A549 (cell line): ENCODE results near the gene RNF121. TPM values are rescaled to one million over a fixed set of nuclear protein-coding genes. Genes with fewer than 3 reads are reported as not detected.
A peak's percentile ranks its signal among the peaks of the same experiment; 100 is the strongest.

Source experiments
- ATAC-seq, 2 experiments: fragments of 200-7000 bp in 1 of 2; fragments of >200 bp in 1 of 2; cut with Nextera tagmentation in 1 of 2; cut with Tn5 transposase in 1 of 2; 3 replicates each; pipeline versions ENCODE4 v1.8.0 to v1.9.1; 2018 to 2020; ENCODE audit warnings: mild to moderate bottlenecking in 1 of 2, moderate library complexity in 1 of 2
- CTCF ChIA-PET: fragments of 300-600 bp; sonication (Branson Sonifier 250); formaldehyde crosslinking; extraction: SDS; loops from one replicate; lab custom pipeline; 2021; ENCODE audit warnings: antibody characterized with exemption, inconsistent platforms; lab: Yijun Ruan, JAX
- POLR2A ChIA-PET: fragments of 350-600 bp; formaldehyde crosslinking; extraction: SDS; loops from one replicate; lab custom pipeline; 2021; ENCODE audit warnings: antibody characterized with exemption, inconsistent platforms; lab: Yijun Ruan, JAX
- DNase-seq, 2 experiments: peaks; one replicate each; pipeline versions ENCODE4 v3.0.0 to v3.0.0-alpha.2; 2011 to 2016; ENCODE audit warnings: low read depth in 1 of 2, low spot score in 1 of 2
- FAIRE-seq: peaks from 2 replicates; lab custom pipeline; 2011; peaks lifted over from hg19 to GRCh38; lab: Jason Lieb, UNC
- H3K27ac ChIP-seq, 2 experiments: fragments of >200 bp; sonication (Bioruptor Twin); formaldehyde crosslinking; 3 replicates each; pipeline ENCODE4 v1.5.1; 2016 to 2017
- H3K4me1 ChIP-seq: fragments of >200 bp; sonication (Bioruptor Twin); formaldehyde crosslinking; 3 replicates; pipeline ENCODE4 v1.6.1; 2016
- H3K4me2 ChIP-seq: fragments of >200 bp; sonication (Bioruptor Twin); formaldehyde crosslinking; 3 replicates; pipeline ENCODE4 v1.6.1; 2016
- H3K4me3 ChIP-seq: fragments of >200 bp; sonication (Bioruptor Twin); formaldehyde crosslinking; 3 replicates; pipeline ENCODE4 v1.5.1; 2016
- H3K9me3 ChIP-seq: fragments of >200 bp; sonication (Bioruptor Twin); formaldehyde crosslinking; 3 replicates; pipeline ENCODE4 v1.6.1; 2016
- CEBPB ChIP-seq, 2 experiments: fragments of >200 bp in 1 of 2; sonication (Bioruptor Twin) in 1 of 2; formaldehyde crosslinking in 1 of 2; IDR thresholded peaks; 2 replicates each; pipeline ENCODE4 v1.6.1; 2012 to 2016
- CHD4 ChIP-seq: fragments of 200-600 bp; sonication (generic); IDR thresholded peaks from 2 replicates; pipeline ENCODE4 v1.6.1; 2016; ENCODE audit warnings: antibody characterized with exemption, mild to moderate bottlenecking, borderline replicate concordance
- ESRRA ChIP-seq: fragments of 150-350 bp; IDR thresholded peaks from 2 replicates; pipeline ENCODE4 v1.6.1; 2014; ENCODE audit warnings: mild to moderate bottlenecking, low read length, borderline replicate concordance
- GATA3 ChIP-seq: IDR thresholded peaks from 2 replicates; pipeline ENCODE4 v1.6.1; 2012; ENCODE audit warnings: borderline replicate concordance
- HEYL ChIP-seq: fragments of 250-450 bp; sonication (Bioruptor Pico); IDR thresholded peaks from 2 replicates; pipeline ENCODE4 v1.8.0; 2021; ENCODE audit warnings: mild to moderate bottlenecking, moderate library complexity
- NR3C1 ChIP-seq: fragments of >200 bp; sonication (Bioruptor Twin); formaldehyde crosslinking; IDR thresholded peaks from 3 replicates; pipeline ENCODE4 v1.6.1; 2017
- PHF8 ChIP-seq: fragments of 200-600 bp; sonication (generic); IDR thresholded peaks from 2 replicates; pipeline ENCODE4 v1.6.1; 2016; ENCODE audit warnings: low read depth, mild to moderate bottlenecking, antibody characterized with exemption, moderate library complexity, borderline replicate concordance
- POLR2A ChIP-seq: IDR thresholded peaks from 2 replicates; pipeline ENCODE4 v1.6.1; 2012; ENCODE audit warnings: mild to moderate bottlenecking, low read length
- POLR2AphosphoS2 ChIP-seq: conservative IDR thresholded peaks from 2 replicates; pipeline ENCODE4 v1.6.1; 2012; ENCODE audit warnings: low read length, improper control_type of control experiment, inconsistent platforms
- RCOR1 ChIP-seq: fragments of 150-350 bp; IDR thresholded peaks from 2 replicates; pipeline ENCODE4 v1.6.1; 2014; ENCODE audit warnings: antibody characterized with exemption, low read length, low read depth
- ZNF302 ChIP-seq: fragments of 250-450 bp; sonication (Bioruptor Pico); IDR thresholded peaks from 2 replicates; pipeline ENCODE4 v1.9.0; 2021; ENCODE audit warnings: inconsistent platforms, mild to moderate bottlenecking, moderate library complexity
- WGBS: methylation state at CpG from one replicate; pipeline ENCODE4 v1.1.6; 2017; ENCODE audit errors: missing lambda C conversion rate; 5-methylcytosine and 5-hydroxymethylcytosine counted together
- polyA plus RNA-seq, 4 experiments: library from polyadenylated mRNA; depleted of rRNA in 3 of 4; stranded (reverse); fragments of >200 nt; fragmentation: RNase III in 1 of 4; extraction: RNeasy Plus Mini Kit Qiagen cat#74134 plus additional on column Dnase treatment in 1 of 4; gene quantifications; 2 replicates in 3 of 4; 3 replicates in 1 of 4; pipeline ENCODE4 v1.2.3, GENCODE V29; 2011 to 2017
- TF ChIP-seq, protein P1 (sequence below): fragments of 250-450 bp; sonication (Bioruptor Pico); IDR thresholded peaks from 2 replicates; pipeline ENCODE4 v1.5.0; 2020; ENCODE audit warnings: low read depth, mild to moderate bottlenecking, moderate library complexity
- TF ChIP-seq, protein P2 (sequence below): fragments of 150-350 bp; IDR thresholded peaks from 2 replicates; pipeline ENCODE4 v1.6.1; 2014; ENCODE audit warnings: low read depth, mild to moderate bottlenecking, low read length
- TF ChIP-seq, protein P3 (sequence below): IDR thresholded peaks from 2 replicates; pipeline ENCODE4 v1.6.1; 2012

RNF121 gene
- polyA plus RNA-seq, 2 of the 4 experiments (the other 2 are of a cell fraction) = 79.0 to 102 TPM

DNA sequence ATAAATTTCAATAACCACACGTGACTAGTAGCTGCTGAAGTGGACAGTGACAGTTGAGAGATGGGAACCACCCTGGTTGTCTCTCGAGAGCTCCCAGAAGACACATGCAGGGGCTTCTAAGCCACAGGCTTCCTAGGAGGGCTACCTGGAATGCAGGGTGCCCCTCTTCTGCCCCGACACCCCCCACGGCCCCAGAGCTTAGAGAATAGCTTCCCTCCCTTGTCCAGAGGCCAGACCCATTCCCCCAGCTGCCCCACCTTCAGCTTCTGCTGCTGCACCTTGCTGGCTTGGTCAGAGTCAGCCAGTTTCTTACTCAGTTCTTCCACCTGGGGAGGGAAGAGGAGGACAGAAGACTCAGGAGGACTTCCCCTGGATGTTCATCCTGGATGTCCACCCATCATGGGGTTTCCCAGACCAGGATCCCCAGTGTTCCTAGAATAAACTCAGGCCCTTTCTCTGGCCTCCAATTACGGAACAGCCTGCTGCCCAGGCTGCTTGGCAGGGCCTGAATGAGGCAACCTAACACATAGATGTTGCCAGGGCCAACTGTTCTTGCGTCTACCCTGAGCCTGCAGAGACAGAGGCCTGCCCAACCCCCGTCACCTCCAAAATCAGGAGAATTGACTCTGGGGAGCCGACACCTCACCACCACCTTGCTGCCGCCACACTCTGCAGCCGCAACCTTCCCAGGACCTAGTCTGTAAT lies 81.8 kb downstream of the RNF121 start (continued):
- TF ChIP-seq, protein P1, sequence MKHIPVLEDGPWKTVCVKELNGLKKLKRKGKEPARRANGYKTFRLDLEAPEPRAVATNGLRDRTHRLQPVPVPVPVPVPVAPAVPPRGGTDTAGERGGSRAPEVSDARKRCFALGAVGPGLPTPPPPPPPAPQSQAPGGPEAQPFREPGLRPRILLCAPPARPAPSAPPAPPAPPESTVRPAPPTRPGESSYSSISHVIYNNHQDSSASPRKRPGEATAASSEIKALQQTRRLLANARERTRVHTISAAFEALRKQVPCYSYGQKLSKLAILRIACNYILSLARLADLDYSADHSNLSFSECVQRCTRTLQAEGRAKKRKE (CRISPR knock-in tag) = no peak
- TF ChIP-seq, all 56 proteins: peak for 0

DNA sequence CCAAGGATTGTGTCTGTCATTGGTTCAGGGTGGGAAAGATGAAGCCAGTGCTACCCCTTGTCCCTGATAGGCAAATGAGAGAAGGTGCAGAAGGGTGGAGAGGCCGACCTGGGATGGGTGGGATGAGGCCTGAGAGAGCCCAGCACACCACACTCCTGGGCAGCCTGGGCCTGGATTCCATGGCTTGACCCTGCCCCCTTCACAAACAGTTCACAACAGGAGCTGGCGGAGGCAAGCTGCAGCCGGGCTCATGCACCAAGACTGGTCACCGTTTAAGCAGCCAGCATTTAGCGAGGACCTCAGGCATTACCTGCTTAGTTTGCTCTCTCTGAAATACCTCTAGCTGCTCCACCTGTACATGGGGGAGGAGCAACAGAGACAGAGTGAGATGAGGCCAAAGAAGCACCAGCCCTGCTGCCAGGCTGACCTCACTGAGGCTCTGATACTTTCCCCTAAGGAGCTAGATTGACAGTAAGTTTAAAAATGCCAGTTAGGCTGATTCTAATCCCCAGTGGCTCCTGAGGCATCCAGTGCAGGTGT lies 83.3 kb downstream of the RNF121 start:
- ATAC-seq (peak in 1 of 2 experiments; percentile 1; a peak in 1 of 6 replicates), DNase-seq (no peak), FAIRE-seq (no peak)
- Histone ChIP-seq H3K4me2 (no peak overlapping the region), H3K9me3 (no peaks in the 10 kb centered on the region), H3K27ac (peak overlapping the region in 1 of 2 experiments; percentile 33; a peak in 1 of 6 replicates), H3K4me1 (peaks cover 30% of the 10 kb centered on the region), H3K4me3 (no peak overlapping the region)
- ChIA-PET CTCF (interaction anchor here (1.0 to 15.5 kb wide), 9 partner anchors 12 to 419 kb away, joined by 3 to 354 read pairs (median 5); partner anchors contain the start of genes IL18BP and LAMTOR1), POLR2A (no interaction called here)
- TF ChIP-seq ZNF302 (CRISPR knock-in tag) (no peak), HEYL (CRISPR knock-in tag) (no peak), NR3C1 (no peak), ESRRA (no peak), POLR2A (no peak), GATA3 (no peak), RCOR1 (no peak), CEBPB (IDR thresholded peaks at IDR 0.05) (no peak), POLR2AphosphoS2 (no peak), PHF8 (no peak)
- TF ChIP-seq, protein P2, sequence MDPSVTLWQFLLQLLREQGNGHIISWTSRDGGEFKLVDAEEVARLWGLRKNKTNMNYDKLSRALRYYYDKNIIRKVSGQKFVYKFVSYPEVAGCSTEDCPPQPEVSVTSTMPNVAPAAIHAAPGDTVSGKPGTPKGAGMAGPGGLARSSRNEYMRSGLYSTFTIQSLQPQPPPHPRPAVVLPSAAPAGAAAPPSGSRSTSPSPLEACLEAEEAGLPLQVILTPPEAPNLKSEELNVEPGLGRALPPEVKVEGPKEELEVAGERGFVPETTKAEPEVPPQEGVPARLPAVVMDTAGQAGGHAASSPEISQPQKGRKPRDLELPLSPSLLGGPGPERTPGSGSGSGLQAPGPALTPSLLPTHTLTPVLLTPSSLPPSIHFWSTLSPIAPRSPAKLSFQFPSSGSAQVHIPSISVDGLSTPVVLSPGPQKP = no peak
- 62% methylated on average over 4 of the region's 5 CpGs for WGBS

DNA sequence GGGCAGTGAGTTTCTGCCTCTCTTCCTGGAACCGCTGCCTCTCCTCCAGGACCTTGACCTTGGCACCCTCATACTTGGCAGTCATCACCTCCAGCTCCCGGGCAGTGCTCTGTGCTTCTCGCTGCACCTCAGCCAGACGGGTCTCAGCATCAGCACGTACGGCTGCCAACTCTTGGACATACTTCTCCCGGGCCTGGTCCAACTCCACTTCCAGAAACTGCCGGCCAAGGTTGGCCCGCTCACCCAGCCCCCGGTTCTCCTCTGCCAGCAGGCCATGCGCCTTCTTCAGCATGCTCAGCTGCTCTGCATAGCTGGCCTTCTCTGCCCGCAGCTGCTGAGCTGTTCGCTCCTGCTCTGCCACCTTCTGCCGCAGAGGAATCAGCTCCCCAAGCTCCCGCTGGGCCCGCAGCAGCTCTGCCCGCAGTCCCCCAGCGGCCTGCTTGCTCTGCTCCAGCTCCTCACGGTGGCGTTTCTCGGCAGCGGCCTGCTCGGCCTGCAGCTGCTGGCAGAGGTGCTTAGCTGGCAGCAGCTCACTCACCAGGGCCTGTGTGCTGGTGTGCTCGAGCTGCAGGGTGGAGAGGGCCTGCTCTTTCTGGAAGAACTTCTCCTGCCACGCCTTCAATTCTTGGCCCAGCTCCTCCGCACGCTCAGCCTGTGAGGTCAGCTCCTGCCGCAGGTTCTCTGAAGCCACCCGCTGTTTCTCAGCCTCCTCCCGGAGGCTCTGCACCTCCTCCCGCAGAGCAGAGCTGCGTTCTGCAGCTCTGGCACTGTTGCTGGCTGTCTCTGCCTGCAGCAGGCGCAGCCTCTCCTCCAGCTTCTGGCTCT lies 84.3 kb downstream of the RNF121 start:
- no peak overlapping the region for H3K4me3 ChIP-seq
- peak in 1 of 2 experiments; percentile 39; a peak in 4 of 6 replicates for ATAC-seq
- TF ChIP-seq CHD4 = no peak
- TF ChIP-seq, protein P3, sequence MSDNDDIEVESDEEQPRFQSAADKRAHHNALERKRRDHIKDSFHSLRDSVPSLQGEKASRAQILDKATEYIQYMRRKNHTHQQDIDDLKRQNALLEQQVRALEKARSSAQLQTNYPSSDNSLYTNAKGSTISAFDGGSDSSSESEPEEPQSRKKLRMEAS = 0 out of 2 replicates have a peak, but pooled peaks have one; percentile 13
- peak in 1 of 2 experiments; percentile 59 for DNase-seq
- peaks cover 30% of the 10 kb centered on the region for H3K4me1 ChIP-seq
- H3K27ac ChIP-seq = peak overlapping the region; percentile 41 to 68; a peak in 4 of 6 replicates
- CTCF ChIA-PET = interaction anchor here (0.8 to 15.5 kb wide), 15 partner anchors 9 to 418 kb away, joined by 3 to 354 read pairs (median 3); partner anchors contain the start of genes IL18BP and LAMTOR1
- 79% methylated on average over 33 of the region's 33 CpGs for WGBS
- H3K4me2 ChIP-seq = 0 out of 3 replicates have a peak overlapping the region, but pooled peaks have one; percentile 20
- no peak for FAIRE-seq
- no peaks in the 10 kb centered on the region for H3K9me3 ChIP-seq
- POLR2A ChIA-PET = interaction anchor here (1.3 kb wide), 1 partner anchor 12 kb away, joined by 3 read pairs; no protein-coding TSS in a partner anchor
